Measurements from ENCODE around the gene UCP2.

DNA sequence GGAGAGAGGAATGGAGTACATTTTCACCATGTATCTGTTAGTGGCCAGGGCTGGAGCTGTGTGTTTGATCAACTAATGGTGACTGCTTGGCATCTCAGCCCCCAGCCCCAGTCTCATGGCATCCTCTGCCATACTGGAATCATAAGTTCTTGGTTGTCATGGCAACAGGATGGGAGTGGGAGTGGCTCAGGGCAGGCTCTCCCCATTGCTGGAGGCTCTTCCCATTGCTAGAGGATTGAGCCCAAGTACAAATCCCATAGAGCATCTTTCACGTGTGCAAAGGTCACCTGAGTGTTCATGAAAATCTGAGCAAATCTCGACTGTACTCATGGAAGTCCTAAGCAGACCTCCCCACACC, 16.9 kb downstream of the UCP2 start:
- TF ChIP-seq, protein P1, sequence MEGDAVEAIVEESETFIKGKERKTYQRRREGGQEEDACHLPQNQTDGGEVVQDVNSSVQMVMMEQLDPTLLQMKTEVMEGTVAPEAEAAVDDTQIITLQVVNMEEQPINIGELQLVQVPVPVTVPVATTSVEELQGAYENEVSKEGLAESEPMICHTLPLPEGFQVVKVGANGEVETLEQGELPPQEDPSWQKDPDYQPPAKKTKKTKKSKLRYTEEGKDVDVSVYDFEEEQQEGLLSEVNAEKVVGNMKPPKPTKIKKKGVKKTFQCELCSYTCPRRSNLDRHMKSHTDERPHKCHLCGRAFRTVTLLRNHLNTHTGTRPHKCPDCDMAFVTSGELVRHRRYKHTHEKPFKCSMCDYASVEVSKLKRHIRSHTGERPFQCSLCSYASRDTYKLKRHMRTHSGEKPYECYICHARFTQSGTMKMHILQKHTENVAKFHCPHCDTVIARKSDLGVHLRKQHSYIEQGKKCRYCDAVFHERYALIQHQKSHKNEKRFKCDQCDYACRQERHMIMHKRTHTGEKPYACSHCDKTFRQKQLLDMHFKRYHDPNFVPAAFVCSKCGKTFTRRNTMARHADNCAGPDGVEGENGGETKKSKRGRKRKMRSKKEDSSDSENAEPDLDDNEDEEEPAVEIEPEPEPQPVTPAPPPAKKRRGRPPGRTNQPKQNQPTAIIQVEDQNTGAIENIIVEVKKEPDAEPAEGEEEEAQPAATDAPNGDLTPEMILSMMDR (IDR thresholded peaks at IDR 0.05) = no peak
- TF ChIP-seq EZH2 (IDR thresholded peaks at IDR 0.05) (no peak), EZH2phosphoT487 (IDR thresholded peaks at IDR 0.05) (no peak)

All from neural progenitor cell (in vitro differentiated cells).